Muscle of leg (tissue), 11 donors: ENCODE results near the gene HCN4. TPM values are rescaled to one million over a fixed set of nuclear protein-coding genes. Genes with fewer than 3 reads are reported as not detected.

ENCODE experiments used
- DNase-seq: peaks from one replicate; pipeline ENCODE4 v3.0.0; 2013
- H3K27ac ChIP-seq: one replicate; pipeline ENCODE4 v1.5.1; 2013; ENCODE audit warnings: mild to moderate bottlenecking, low read length, control low read depth
- H3K27me3 ChIP-seq: one replicate; pipeline ENCODE4 v1.6.1; 2013; ENCODE audit warnings: low read length; ENCODE audit not compliant: control insufficient read depth, insufficient read depth
- H3K36me3 ChIP-seq: one replicate; pipeline ENCODE4 v1.6.1; 2013; ENCODE audit warnings: low read length; ENCODE audit not compliant: control insufficient read depth, insufficient read depth
- H3K4me1 ChIP-seq: one replicate; pipeline ENCODE4 v1.6.1; 2013; ENCODE audit warnings: low read length; ENCODE audit not compliant: control insufficient read depth, insufficient read depth
- H3K4me3 ChIP-seq: one replicate; pipeline ENCODE4 v1.5.1; 2013; ENCODE audit warnings: low read length, control low read depth
- H3K9me3 ChIP-seq: replicated peaks from 2 replicates; pipeline ENCODE4 v1.6.1; 2013; ENCODE audit warnings: low read depth, low read length; ENCODE audit not compliant: control insufficient read depth
- WGBS: methylation state at CpG from one replicate; pipeline ENCODE4 v1.1.5; 2013; ENCODE audit warnings: missing lambda C conversion rate; ENCODE audit not compliant: insufficient coverage; 5-methylcytosine and 5-hydroxymethylcytosine counted together
- polyA plus RNA-seq, 8 donors: library from polyadenylated mRNA; unstranded; fragments of 120-200 nt; gene quantifications; one replicate each; pipeline versions ENCODE4 v1.2.1 to v1.2.3, GENCODE V29; 2013; ENCODE audit warnings: inconsistent platforms in 1 of 8, low replicate concordance in 1 of 8; ENCODE audit not compliant: insufficient read length in 8 of 8, insufficient read depth in 1 of 8
- total RNA-seq: library from RNA; stranded (reverse); fragments of 120-200 nt; gene quantifications from one replicate; pipeline ENCODE4 v1.2.4, GENCODE V29; 2013

HCN4 gene
- total and polyA plus RNA-seq, 9 donors: not detected

DNA sequence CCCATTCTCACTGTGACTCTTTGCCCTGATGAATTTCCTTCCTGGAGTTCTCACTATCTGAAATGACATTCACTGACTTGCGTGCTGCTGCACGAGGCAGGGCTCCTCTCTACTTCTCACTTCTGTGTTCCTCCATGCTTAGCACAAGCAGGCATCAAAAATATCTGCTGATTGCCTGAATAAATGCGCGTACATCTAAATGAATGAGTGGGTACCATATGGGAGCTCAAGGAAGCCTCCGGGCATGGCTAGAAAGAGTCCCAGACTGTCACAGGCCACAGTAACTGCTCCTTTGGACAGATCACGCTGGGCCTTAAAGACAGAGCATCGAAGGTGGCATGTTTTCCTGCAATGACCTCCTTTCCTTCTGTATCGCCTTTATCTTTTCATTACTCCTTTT is 31.6 kb downstream of the HCN4 start:
- H3K27ac ChIP-seq: no peak overlapping the region
- H3K4me1 ChIP-seq: no peaks in the 10 kb centered on the region
- no peak for DNase-seq
- H3K27me3 ChIP-seq: peaks cover 2% of the 10 kb centered on the region
- no peaks in the 10 kb centered on the region for H3K9me3 ChIP-seq
- H3K4me3 ChIP-seq: no peak overlapping the region
- 87% methylated on average over 6 of the region's 8 CpGs for WGBS
- H3K36me3 ChIP-seq: no peaks in the 10 kb centered on the region

DNA sequence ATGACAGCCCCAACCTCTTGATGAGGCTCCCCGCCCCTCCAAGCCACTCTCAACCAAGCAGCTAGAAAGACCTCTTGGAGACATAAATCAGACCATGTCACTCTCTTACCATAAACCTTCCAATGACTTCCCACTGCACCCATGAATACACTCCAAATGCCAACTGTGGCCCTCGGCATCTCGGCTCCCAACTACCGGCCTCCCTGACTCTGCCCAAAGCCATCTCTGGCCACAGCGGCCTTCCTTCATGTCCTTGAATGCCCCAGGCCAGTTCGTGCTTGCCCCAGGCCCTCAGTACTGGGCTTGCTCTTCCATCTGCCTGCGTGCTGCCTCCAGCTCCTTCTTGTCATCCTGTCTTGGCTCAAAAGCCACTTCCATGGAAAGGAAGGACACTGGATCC is 32.0 kb downstream of the HCN4 start:
- H3K4me1 ChIP-seq: no peaks in the 10 kb centered on the region
- 87% methylated on average over 7 of the region's 7 CpGs for WGBS
- H3K4me3 ChIP-seq: no peak overlapping the region
- no peaks in the 10 kb centered on the region for H3K36me3 ChIP-seq
- no peak for DNase-seq
- no peaks in the 10 kb centered on the region for H3K9me3 ChIP-seq
- peaks cover 2% of the 10 kb centered on the region for H3K27me3 ChIP-seq
- no peak overlapping the region for H3K27ac ChIP-seq

- DNase-seq: no peak
- peaks cover 6% of the 10 kb centered on the region for H3K4me1 ChIP-seq
- WGBS: 85% methylated on average over 4 of the region's 5 CpGs
- H3K36me3 ChIP-seq: no peaks in the 10 kb centered on the region
- no peak overlapping the region for H3K4me3 ChIP-seq
- no peaks in the 10 kb centered on the region for H3K9me3 ChIP-seq
- no peak overlapping the region for H3K27ac ChIP-seq
- peaks cover 2% of the 10 kb centered on the region for H3K27me3 ChIP-seq
Observed at GRCh38 chr15:73335471-73335870, 33.3 kb downstream of the HCN4 start.

DNA sequence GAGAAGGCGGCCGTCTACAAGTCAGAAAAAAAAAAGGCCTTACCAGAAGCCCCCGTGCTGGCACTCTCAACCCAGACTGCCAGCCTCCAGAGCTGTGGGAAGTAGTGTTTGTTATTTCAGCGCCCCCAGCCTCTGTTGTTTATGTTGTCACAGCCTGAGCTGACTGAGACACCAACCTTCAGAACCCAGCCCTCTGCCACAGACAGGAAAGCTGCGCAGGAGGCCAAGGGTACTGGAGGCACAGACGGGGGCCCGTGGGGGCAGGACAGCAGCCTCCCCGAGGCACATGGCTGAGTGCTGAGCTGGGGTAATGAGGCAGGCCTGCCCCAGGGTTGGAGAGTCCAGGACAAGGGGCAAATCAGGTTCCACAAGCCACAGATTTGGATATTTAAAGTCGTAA is 33.7 kb downstream of the HCN4 start:
- DNase-seq: no peak
- WGBS: 57% methylated on average over 5 of the region's 9 CpGs
- Histone ChIP-seq H3K4me3 (no peak overlapping the region), H3K4me1 (peaks cover 11% of the 10 kb centered on the region), H3K36me3 (no peaks in the 10 kb centered on the region), H3K9me3 (no peaks in the 10 kb centered on the region), H3K27me3 (peaks cover 2% of the 10 kb centered on the region), H3K27ac (no peak overlapping the region)

GRCh38 chr15:73334086-73334485 is 34.7 kb downstream of the HCN4 start:
- H3K27me3 ChIP-seq: no peaks in the 10 kb centered on the region
- DNase-seq: no peak
- peaks cover 13% of the 10 kb centered on the region for H3K4me1 ChIP-seq
- H3K9me3 ChIP-seq: no peaks in the 10 kb centered on the region
- WGBS: 85% methylated on average over 5 of the region's 6 CpGs
- H3K4me3 ChIP-seq: no peak overlapping the region
- no peak overlapping the region for H3K27ac ChIP-seq
- H3K36me3 ChIP-seq: no peaks in the 10 kb centered on the region

- Histone ChIP-seq H3K36me3 (no peaks in the 10 kb centered on the region), H3K27ac (no peak overlapping the region), H3K27me3 (no peaks in the 10 kb centered on the region), H3K9me3 (no peaks in the 10 kb centered on the region), H3K4me3 (no peak overlapping the region), H3K4me1 (peaks cover 13% of the 10 kb centered on the region)
- WGBS: no CpG with 5 or more reads among the region's 2 CpGs
- DNase-seq: no peak
Observed at GRCh38 chr15:73333001-73333400, 35.8 kb downstream of the HCN4 start.

- no peak for DNase-seq
Observed at GRCh38 chr15:73331991-73332925, 36.5 kb downstream of the HCN4 start.

GRCh38 chr15:73331501-73331900 is 37.3 kb downstream of the HCN4 start:
- WGBS: 80% methylated on average over 2 of the region's 5 CpGs
- no peak for DNase-seq
- Histone ChIP-seq H3K27ac (no peak overlapping the region), H3K36me3 (no peaks in the 10 kb centered on the region), H3K9me3 (no peaks in the 10 kb centered on the region), H3K4me3 (no peak overlapping the region), H3K4me1 (peaks cover 13% of the 10 kb centered on the region), H3K27me3 (no peaks in the 10 kb centered on the region)

More at GRCh38 chr15:73331991-73332925, 36.5 kb downstream of the HCN4 start:
- no peaks in the 10 kb centered on the region for H3K36me3 ChIP-seq
- H3K4me3 ChIP-seq: no peak overlapping the region
- H3K27me3 ChIP-seq: no peaks in the 10 kb centered on the region
- peaks cover 13% of the 10 kb centered on the region for H3K4me1 ChIP-seq
- no peak overlapping the region for H3K27ac ChIP-seq
- 89% methylated on average over 17 of the region's 19 CpGs for WGBS
- H3K9me3 ChIP-seq: no peaks in the 10 kb centered on the region

DNA sequence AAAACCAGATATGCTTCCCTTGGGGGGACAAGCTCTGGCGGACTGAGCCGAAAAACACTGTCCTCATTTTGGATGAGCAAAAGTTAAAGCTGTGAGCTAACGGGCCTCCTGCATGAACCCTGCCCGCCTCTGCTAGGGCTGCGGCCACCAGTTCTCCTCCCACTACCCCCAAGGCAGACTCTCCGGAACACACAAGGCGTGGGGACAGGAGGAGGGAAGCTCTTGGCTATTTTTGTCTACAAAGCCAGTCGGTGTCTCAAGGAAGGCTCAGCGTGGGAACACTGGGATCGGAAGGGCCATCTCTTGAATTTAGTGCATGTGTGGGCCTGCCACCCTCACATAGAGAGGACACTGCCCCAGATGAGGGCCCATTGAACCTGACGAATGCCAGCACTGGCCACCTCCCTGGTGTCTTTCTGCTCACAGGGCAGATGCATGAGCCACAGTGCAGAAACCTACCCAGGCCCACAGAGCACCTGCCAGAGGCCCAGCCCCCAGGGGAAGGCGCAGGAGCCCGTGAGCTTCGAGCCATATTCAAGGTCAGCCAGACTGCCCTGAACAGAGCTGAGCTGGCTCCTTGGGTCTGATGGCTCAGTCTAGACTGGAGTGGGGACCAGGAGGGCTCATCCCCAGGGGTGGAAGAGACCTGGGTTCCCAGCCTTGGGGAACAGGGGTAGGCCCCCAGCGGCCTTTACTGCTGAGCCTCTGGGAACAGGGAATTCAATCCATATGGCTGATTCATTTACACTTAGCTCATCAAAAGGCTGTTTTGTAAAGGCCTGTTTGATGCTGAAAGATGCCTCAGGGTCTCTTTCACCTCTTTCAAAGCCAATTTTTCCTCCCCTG is 38.3 kb downstream of the HCN4 start:
- peak; percentile 22 for DNase-seq

DNA sequence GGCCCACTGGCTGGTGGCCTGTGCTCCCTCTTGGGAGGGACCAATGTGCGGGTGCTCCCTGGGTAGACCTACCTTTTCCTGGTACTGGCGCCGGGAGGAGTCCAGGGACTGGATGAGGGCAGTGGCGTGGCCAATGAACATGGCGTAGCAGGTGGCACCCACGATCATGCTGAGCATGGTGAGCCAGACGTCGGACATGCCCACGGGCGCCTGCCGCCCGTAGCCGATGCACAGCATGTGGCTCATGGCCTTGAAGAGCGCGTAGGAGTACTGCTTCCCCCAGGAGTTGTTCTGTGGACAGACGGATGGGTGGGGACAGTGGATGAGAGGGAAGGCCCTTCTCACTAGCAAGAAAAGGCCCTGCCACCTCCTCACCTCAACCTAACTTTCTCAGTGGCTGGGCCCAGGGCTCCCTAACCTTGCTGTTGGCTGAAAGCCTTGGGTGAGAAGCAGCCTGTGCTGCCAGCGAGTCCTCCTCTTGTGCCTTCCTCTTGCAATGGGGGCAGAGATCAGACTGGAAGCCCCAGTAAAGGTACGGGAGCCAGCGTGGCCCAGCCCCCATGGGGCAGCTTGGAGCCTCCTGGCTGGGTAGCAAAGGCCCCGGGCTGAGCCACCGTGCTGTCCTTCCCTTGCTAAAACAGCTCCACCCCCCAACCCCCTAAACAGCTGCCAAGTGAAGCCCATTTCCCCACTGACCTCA is 39.1 kb downstream of the HCN4 start:
- 70% methylated on average over 11 of the region's 21 CpGs for WGBS
- no peak overlapping the region for H3K27ac ChIP-seq

More for the DNA sequence above, 38.3 kb downstream of the HCN4 start:
- H3K9me3 ChIP-seq: no peaks in the 10 kb centered on the region
- H3K4me1 ChIP-seq: peaks cover 23% of the 10 kb centered on the region
- no peak overlapping the region for H3K27ac ChIP-seq
- WGBS: 47% methylated on average over 7 of the region's 15 CpGs
- H3K27me3 ChIP-seq: no peaks in the 10 kb centered on the region
- no peak overlapping the region for H3K4me3 ChIP-seq
- H3K36me3 ChIP-seq: no peaks in the 10 kb centered on the region

More for the DNA sequence above, 39.1 kb downstream of the HCN4 start:
- H3K4me3 ChIP-seq: no peak overlapping the region
- no peaks in the 10 kb centered on the region for H3K36me3 ChIP-seq
- H3K27me3 ChIP-seq: no peaks in the 10 kb centered on the region
- DNase-seq: no peak
- peaks cover 27% of the 10 kb centered on the region for H3K4me1 ChIP-seq
- H3K9me3 ChIP-seq: no peaks in the 10 kb centered on the region
